HUDEP-2 (cell line): ENCODE measurements around the gene OXCT1.

Experiments used
- DNase-seq, 76 experiments: peaks; one replicate each; lab custom pipeline; 2025; ENCODE audit not compliant: unreplicated experiment in 76 of 76; lab: John Stamatoyannopoulos, UW

Gene OXCT1

DNA sequence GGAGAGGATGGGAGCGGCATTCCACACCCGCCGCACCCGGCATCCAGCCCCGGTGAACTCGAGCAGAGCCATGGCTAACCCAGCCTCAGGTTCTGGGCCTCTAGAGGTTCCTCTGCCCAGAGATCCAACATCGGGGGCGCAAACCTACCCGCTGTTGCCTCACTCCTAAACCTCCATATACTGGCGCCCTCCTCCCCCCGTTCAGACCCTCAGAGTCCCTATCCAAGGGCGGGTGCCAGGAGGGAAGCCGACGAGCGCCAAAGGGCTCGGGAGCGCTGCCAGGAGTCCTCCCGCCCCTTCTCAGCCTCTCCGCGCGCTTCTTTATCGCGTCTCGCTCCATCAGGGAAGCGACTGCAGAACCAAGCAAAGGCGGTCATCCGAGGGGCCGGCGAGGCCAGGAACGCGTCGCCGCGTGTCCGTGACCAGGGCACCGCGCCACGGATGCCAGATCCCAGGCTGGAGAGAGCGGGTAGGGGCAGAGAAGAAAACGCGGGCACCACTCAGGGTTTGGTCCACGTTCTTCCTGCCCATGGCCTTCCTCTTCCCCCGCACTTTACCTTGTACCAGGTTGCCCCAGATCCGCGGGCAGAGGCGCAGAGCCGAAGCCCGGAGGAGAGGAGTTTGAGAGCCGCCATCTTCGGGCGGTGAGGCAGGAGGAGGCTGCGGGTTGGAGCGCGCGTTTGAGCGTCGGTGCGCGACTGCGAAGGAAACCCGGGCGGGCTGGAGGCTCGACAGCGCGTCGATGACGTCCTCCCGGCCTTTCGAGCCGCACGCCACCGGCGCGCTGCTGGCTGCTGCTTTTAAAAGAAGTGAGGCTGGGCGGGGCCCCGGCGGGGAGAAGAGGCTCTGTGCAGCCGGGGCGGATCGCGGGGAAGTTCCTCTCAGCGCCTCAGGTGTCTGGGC lies at the start of gene OXCT1:
TSS of gene OXCT1 (minus strand) at position 702 of the 903 bp plus-strand sequence. CDS start at position 635, 67 bp downstream.
- DNase-seq = peak in 74 of 76 experiments; percentile 10 to 86 (median 70)

- no peak for DNase-seq
Observed at GRCh38 chr5:41918105-41918504, 47.9 kb upstream of the OXCT1 start.

GRCh38 chr5:41908374-41909079 lies 38.3 kb upstream of the OXCT1 start:
- no peak for DNase-seq

DNA sequence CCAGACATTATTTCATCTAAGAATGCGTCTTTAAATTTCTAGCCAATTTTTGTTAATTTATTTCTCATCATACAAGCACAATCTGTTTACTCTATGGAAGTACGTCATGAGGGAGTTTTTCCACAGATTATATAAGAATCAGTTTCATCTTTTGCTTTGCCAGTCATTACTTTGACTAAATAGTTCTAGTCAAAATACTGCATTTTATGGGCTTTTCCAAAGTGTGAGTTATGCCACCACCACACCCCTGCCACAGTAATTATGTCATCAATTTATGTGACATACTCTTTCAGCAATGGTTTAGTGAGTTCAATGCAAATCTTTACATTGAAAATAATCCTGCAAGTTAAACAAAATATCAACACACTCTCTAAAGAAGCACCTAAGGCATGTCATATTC lies 35.9 kb upstream of the OXCT1 start:
- no peak for DNase-seq

DNA sequence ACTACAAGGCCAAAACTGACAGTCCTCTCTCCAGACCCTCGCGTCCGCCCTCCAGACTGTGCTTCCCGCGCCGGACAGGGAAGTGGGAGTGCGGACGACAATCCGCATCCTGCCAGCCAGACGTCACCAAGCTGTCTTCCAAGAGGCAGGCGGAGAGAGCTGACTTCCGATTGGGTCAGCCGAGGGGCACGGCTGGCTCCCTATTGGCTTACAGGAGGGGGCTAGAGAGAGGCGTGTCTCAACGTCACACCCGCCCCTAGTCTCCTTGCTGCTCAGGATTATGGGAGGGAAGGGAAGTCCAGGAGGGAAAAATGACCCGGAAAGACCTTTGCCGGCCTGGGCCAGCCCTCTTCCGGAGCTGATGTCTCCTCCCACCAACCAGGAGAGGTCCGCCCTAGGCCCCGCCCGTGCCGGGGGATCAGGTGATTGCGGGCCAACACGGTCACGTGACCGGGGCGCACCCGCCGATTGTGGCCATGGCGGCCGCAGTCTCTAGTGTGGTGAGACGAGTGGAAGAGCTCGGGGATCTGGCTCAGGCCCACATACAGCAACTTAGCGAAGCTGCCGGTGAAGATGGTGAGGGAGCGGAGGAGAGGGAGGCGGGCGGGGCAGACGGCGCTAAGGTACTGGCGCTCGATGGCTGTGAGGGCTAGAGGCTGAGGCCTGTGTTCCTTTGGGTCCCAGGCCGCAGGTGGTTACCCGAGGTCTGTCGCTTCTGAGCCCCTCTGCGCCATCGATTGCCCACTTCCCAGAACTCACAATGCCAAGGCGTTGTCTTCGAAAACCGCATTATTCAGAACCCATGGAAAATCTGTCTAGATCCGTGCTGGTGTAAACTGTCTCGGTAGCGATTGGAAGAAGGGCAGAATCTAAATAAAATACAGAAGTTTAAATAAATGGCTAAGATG lies 33.9 kb upstream of the OXCT1 start, which contains the start of gene RIMOC1:
TSS of gene RIMOC1 (plus strand) at position 453 of the 908 bp plus-strand sequence. CDS start at position 477, 24 bp downstream.
- DNase-seq = peak; percentile 19 to 99 (median 97)

DNA sequence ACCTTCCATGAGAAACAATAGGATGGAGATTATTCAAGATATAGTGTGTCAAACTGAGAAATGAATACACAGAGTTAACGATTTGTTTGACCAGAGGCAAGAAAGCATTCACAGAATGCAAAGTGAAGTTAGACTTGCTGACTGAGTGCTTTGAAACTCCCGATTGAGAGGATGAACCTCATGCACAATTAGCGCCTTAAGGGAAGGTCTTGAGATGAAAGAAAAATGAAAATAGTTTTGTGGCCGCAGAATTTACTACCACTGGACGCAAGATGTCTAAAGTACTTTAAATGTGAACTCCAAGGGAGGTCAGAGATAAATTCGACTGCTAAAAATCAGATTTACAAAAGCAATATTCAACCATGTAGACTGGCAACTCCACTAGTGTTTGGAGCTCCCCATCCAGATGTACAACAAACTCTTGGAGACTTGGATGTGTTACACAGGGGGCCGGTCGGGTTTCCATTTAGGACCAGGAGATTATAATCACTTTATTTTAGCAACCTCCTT lies 33.2 kb upstream of the OXCT1 start:
- DNase-seq = no peak

- no peak for DNase-seq
Observed at GRCh38 chr5:41896230-41896629, 26.0 kb upstream of the OXCT1 start.

DNA sequence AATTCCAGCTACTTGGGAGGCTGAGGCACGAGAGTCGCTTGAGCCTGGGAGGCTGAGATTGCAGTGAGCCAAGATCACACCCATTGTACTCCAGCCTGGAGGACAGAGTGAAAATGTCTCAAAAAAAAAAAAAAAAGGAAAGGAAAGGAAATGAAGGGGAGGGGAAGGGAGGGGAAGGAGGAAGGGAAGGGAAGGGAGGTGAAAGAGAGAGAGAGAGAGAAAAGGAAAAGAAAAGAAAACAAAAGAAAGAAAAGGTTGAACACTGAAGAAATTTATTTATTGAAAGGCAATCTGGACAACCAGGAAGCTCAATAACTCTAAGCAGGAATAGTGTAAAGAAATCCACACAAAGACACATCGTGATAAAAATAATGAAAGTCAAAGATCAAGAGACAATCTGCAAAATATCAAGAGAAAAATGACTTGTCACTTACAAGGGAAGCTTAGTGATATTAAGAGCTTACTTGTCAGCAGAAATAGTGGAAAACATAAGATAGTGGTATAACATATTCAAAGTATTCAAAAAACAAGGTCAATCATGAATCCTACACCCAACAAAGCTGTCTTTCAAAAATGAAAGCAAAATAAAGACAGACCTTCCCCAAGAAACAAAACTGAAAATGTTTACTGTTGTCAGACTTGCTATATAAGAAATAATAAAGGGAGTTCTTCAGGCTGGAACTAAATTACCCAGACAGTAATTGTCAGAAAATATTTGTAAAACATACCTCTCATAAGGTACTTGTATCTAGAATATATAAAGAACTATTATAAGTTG lies 23.0 kb upstream of the OXCT1 start:
- DNase-seq = no peak

- no peak for DNase-seq
Observed at GRCh38 chr5:41892031-41892430, 21.8 kb upstream of the OXCT1 start.

DNA sequence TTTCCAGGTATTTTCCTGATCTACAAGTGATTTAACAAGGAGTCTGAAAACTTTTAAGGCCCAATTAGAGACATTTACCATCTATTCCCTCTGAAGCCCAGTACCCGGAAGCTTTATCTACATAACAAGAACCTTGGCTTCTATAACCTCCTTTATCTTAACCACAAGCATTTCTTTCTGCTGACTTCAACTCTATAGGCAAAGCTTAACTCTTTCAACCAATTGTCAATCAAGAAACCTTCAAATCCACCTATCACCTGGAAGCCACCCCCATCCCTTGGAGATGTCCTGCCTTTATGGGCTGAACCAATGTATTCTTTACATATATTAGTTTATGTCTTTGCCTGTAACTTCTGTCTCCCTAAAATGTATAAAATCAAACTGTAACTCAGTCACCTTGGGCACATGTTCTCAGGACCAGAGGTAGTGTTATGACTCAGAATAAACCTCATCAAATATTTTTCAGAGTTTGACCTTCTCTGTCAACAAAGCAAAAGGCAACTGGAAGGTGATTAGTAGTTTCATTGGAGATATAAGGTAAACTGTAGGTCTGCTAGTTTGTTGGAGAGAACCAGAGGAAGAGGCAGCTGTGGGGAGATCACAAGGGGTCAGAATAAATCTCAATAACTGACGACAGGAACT lies 21.0 kb upstream of the OXCT1 start:
- DNase-seq = peak in 14 of 76 experiments; percentile 2 to 50 (median 16)

DNA sequence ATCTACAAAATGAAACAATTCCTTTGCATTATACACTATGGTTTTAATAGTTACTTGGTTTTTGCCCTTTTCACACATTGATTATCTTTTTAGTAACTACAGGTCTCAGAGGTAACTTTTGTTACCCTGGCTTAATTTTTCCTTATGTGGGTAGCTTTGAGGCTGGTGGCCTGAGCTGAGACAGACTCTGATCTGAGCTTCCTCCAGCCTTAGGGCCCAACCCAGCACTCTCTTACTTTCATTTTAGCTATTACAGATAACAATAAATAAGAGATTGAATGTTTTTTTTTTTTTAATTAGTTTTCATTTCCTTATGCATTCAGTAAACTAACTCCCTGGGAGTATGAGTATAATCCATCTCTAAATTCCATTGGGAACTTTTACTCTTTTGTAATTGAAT lies 15.1 kb upstream of the OXCT1 start:
- DNase-seq = peak in 1 of 76 experiments; percentile 9

DNA sequence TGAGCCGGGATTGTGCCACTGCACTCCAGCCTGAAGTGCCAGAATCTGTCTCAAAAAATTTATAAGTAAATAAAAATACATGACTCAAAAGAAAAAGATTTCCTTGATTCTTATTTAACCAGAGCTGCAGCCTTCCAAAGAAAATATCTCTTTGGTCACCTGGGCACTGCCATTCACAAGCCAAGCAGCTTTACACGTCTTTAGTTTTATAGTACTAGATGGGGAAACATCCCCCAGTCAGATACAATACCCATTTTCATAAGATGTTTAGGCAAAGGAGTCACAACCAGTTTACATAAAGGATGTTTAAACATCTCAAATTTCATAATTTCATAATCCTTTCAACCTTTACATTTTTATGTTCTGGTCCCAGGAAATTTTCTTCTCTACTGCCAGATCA lies 13.7 kb upstream of the OXCT1 start:
- no peak for DNase-seq

DNA sequence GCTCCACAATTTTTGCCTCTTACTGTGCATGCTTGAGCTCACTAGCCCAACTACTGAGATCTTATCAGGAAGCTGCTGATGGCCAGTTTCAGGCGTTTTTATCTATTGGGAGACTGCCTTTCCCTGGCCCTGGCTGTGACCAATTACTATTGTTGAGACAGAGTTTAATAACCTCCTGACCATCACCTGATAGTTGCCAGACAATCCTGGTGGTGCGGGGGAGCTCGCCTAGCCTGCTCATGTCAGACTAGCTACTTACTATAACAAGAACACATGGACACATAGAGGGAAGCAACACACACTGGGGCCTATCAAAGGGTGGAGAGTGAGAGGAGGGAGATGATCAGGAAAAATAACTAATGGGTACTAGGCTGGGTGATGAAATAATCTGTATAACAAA lies 13.0 kb upstream of the OXCT1 start:
- peak in 23 of 76 experiments; percentile 3 to 77 (median 20) for DNase-seq

DNA sequence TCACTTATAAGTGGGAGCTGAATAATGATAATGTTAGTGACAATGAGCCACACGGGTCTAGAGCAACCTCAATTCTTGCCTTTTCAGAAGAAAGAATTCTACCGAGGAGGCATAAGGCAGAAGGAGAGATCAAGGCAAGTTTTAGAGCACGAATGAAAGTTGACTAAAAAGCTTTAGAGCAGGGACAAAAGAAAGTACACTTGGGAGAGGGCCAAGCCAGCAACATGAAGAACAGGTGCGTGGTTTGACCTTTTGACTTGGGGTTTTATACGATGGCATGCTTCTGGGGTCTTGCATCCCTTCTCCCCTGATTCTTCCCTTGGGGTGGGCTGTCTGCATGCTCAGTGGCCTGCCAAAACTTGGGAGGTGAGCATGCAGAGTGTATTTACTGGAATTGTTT lies 12.5 kb upstream of the OXCT1 start:
- DNase-seq = no peak

DNA sequence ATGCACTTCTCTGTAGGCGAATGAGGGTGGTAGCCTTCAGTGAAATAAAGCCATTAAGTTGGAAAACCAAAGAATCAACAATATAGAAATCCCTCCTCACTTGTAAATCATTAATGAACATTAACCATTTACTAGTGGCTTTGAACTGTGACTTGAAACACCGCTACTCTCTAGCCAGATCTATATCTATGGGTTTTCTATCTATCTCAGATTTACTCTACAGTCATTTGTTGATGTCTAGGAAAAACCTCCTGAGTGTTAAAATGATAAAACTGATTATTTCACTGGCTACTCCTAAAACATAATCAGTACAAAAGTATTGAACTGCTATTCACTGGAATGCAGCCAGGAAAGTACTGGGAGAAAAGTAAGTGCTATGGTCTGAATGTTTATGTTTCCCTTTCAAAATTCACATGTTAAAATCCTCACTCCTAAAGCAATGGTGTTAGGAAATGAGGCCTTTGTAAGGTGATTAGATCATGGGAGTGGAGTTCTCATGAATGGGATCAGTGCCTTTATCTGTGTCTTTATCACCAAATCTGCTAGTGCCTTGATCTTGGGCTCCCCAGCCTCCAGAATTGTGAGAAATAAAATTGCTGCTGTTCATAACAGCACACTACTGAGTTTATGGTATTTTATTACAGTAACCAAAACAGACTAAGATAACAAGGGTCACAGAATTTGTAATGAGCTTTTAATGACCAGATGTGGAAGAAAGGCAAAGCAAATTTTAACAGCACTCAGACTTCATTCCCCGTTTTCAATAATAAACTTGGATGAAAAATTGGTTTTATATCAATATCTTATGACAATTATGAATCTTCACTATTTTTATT lies 8.6 kb upstream of the OXCT1 start:
- DNase-seq = no peak

DNA sequence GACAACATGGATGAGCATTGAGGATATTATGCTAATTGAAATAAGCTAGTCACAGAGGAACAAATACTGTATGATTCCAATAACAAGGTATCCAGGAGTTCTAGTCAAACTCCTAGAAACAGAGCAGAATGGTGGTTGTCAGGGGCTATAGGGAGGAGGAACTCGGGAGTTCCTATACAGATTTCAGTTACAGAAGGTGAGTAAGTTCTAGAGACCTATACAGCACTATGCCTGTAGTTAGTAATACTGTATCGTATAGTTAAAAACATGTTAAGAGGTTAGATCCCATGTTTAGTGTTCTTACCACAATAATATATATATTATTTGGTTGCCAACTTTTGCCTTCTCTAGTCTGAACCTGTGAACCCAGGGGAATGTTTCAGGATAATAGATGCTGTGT lies 7.9 kb upstream of the OXCT1 start:
- no peak for DNase-seq

GRCh38 chr5:41877408-41877807 lies 7.2 kb upstream of the OXCT1 start:
- DNase-seq = no peak

GRCh38 chr5:41876678-41877077 lies 6.5 kb upstream of the OXCT1 start:
- no peak for DNase-seq
